CD14-positive monocyte (primary cell): Measurements from ENCODE around the gene TEAD4. TPM values are rescaled to one million over a fixed set of nuclear protein-coding genes. Genes with fewer than 3 reads are reported as not detected.

Experiments
- DNase-seq, 3 donors: peaks; one replicate each; pipeline ENCODE4 v3.0.0-alpha.2; 2011 to 2022
- H2AFZ ChIP-seq: 2 replicates; pipeline ENCODE4 v1.6.0; 2012; ENCODE audit warnings: mild to moderate bottlenecking, low read depth, low read length, inconsistent platforms; ENCODE audit not compliant: insufficient read depth, poor library complexity, severe bottlenecking
- H3K27ac ChIP-seq, 2 donors: 1 replicate in 1 of 2; 2 replicates in 1 of 2; pipeline ENCODE4 v1.5.1; 2012 to 2013; ENCODE audit warnings: low read length in 2 of 2, control low read depth in 1 of 2, inconsistent platforms in 1 of 2, low read depth in 1 of 2, mild to moderate bottlenecking in 1 of 2
- H3K27me3 ChIP-seq, 2 donors: one replicate each; pipeline versions ENCODE4 v1.6.0 to v1.6.1; 2011 to 2013; ENCODE audit warnings: low read length in 2 of 2; ENCODE audit not compliant: control insufficient read depth in 2 of 2, insufficient read depth in 2 of 2
- H3K36me3 ChIP-seq, 2 donors: replicated peaks in 1 of 2; 1 replicate in 1 of 2; 2 replicates in 1 of 2; pipeline versions ENCODE4 v1.5.1 to v1.6.1; 2012 to 2013; ENCODE audit warnings: low read length in 2 of 2, control low read depth in 1 of 2, inconsistent platforms in 1 of 2, mild to moderate bottlenecking in 1 of 2; ENCODE audit not compliant: insufficient read depth in 2 of 2, control insufficient read depth in 1 of 2
- H3K4me1 ChIP-seq, 2 donors: 1 replicate in 1 of 2; 2 replicates in 1 of 2; pipeline versions ENCODE4 v1.5.1 to v1.6.1; 2012 to 2013; ENCODE audit warnings: low read length in 2 of 2, control low read depth in 1 of 2, inconsistent platforms in 1 of 2, mild to moderate bottlenecking in 1 of 2, moderate library complexity in 1 of 2; ENCODE audit not compliant: insufficient read depth in 2 of 2, control insufficient read depth in 1 of 2
- H3K4me2 ChIP-seq: replicated peaks from 2 replicates; pipeline ENCODE3; 2012; ENCODE audit warnings: low read length, moderate library complexity, mild to moderate bottlenecking; ENCODE audit not compliant: poor library complexity, severe bottlenecking; ENCODE audit errors: extremely low read depth
- H3K4me3 ChIP-seq, 3 experiments: fragments of 200-600 bp in 1 of 3; sonication (generic) in 1 of 3; replicated peaks in 1 of 3; 1 replicate in 2 of 3; 2 replicates in 1 of 3; pipeline ENCODE4 v1.5.1; 2011 to 2013; ENCODE audit warnings: low read length in 3 of 3, mild to moderate bottlenecking in 3 of 3, control low read depth in 2 of 3, low read depth in 2 of 3, inconsistent platforms in 1 of 3, moderate library complexity in 1 of 3
- H3K79me2 ChIP-seq: 2 replicates; pipeline ENCODE4 v1.6.0; 2012; ENCODE audit warnings: mild to moderate bottlenecking, control low read depth, inconsistent platforms, low read length, moderate library complexity; ENCODE audit not compliant: insufficient read depth
- H3K9ac ChIP-seq: 2 replicates; pipeline ENCODE4 v1.6.0; 2017; ENCODE audit warnings: low read length, mild to moderate bottlenecking; ENCODE audit not compliant: insufficient read depth, poor library complexity, severe bottlenecking
- H3K9me3 ChIP-seq, 2 donors: replicated peaks in 1 of 2; 1 replicate in 1 of 2; 2 replicates in 1 of 2; pipeline versions ENCODE4 v1.5.1 to v1.6.1; 2012 to 2013; ENCODE audit warnings: low read length in 2 of 2, control low read depth in 1 of 2; ENCODE audit not compliant: control insufficient read depth in 1 of 2, insufficient read depth in 1 of 2
- H4K20me1 ChIP-seq: 2 replicates; pipeline ENCODE4 v1.6.0; 2012; ENCODE audit warnings: mild to moderate bottlenecking, low read length, control low read depth, moderate library complexity; ENCODE audit not compliant: insufficient read depth
- H3K27ac Mint-ChIP-seq, 7 donors: one replicate each; pipeline ENCODE4 v1.8.0; 2020; ENCODE audit warnings: mild to moderate bottlenecking in 7 of 7, mixed read lengths in 7 of 7, moderate library complexity in 6 of 7, inconsistent platforms in 2 of 7
- H3K27me3 Mint-ChIP-seq, 3 donors: one replicate each; pipeline ENCODE4 v1.8.0; 2021 to 2022; ENCODE audit warnings: low read depth in 3 of 3, mild to moderate bottlenecking in 3 of 3, mixed read lengths in 3 of 3, moderate library complexity in 3 of 3, inconsistent platforms in 1 of 3
- H3K36me3 Mint-ChIP-seq, 2 donors: one replicate each; pipeline ENCODE4 v1.8.0; 2020; ENCODE audit warnings: mixed read lengths in 2 of 2, inconsistent platforms in 1 of 2, mild to moderate bottlenecking in 1 of 2
- H3K4me1 Mint-ChIP-seq: one replicate; pipeline ENCODE4 v1.8.0; 2020; ENCODE audit warnings: mild to moderate bottlenecking, mixed read lengths
- H3K4me3 Mint-ChIP-seq, 2 donors: one replicate each; pipeline ENCODE4 v1.8.0; 2020; ENCODE audit warnings: mild to moderate bottlenecking in 2 of 2, mixed read lengths in 2 of 2, moderate library complexity in 1 of 2
- H3K9me3 Mint-ChIP-seq, 7 donors: one replicate each; pipeline ENCODE4 v1.8.0; 2020 to 2022; ENCODE audit warnings: mixed read lengths in 7 of 7, mild to moderate bottlenecking in 6 of 7, moderate library complexity in 6 of 7, inconsistent platforms in 2 of 7
- CTCF ChIP-seq: fragments of 200-600 bp; IDR thresholded peaks from one replicate; pipeline ENCODE4 v1.8.0; 2022; ENCODE audit warnings: antibody characterized with exemption, mild to moderate bottlenecking
- WGBS: methylation state at CpG from one replicate; pipeline ENCODE4 v1.1.5; 2013; ENCODE audit warnings: missing lambda C conversion rate; ENCODE audit not compliant: insufficient coverage; 5-methylcytosine and 5-hydroxymethylcytosine counted together
- intact Hi-C, 2 donors: fragments of 100-400 bp; cut with micrococcal nuclease; formaldehyde crosslinking; loops; one replicate each; pipeline versions ENCODE4 v1.15.0 to v1.15.1; 2023
- polyA plus RNA-seq, 3 donors: library from polyadenylated mRNA; depleted of rRNA in 1 of 3; unstranded in 2 of 3; stranded (reverse) in 1 of 3; fragments of 300-500 nt in 2 of 3; fragments of >200 nt in 1 of 3; fragmentation: Illumina TruSeq in 2 of 3; gene quantifications; 1 replicate in 2 of 3; 2 replicates in 1 of 3; pipeline ENCODE4 v1.2.3, GENCODE V29; 2012 to 2021

The TEAD4 gene
- polyA plus RNA-seq, 3 donors = not detected

- intact Hi-C loops = no loop called here
- Histone ChIP-seq H3K9me3 (peaks cover 0 to 1% of the 10 kb centered on the region in 2 donors), H3K9ac (no peak overlapping the region), H3K4me3 (no peak overlapping the region), H3K4me2 (no peak overlapping the region), H3K27me3 (peaks cover 2 to 9% of the 10 kb centered on the region in 2 donors), H4K20me1 (no peaks in the 10 kb centered on the region), H3K4me1 (no peaks in the 10 kb centered on the region), H2AFZ (no peak overlapping the region), H3K36me3 (no peaks in the 10 kb centered on the region), H3K79me2 (no peaks in the 10 kb centered on the region), H3K27ac (no peak overlapping the region)
- Mint-ChIP-seq H3K36me3 (peaks cover 0 to under 1% of the 10 kb centered on the region in 2 donors), H3K4me1 (no peaks in the 10 kb centered on the region), H3K4me3 (no peak overlapping the region), H3K9me3 (peaks cover 0 to 4% (median 0%) of the 10 kb centered on the region in 7 donors), H3K27me3 (peaks cover 11 to 47% (median 31%) of the 10 kb centered on the region in 3 donors), H3K27ac (no peak overlapping the region)
- no peak for TF ChIP-seq CTCF
- WGBS = 83% methylated on average over 5 of the region's 6 CpGs
- no peak for DNase-seq
Observed at GRCh38 chr12:3083241-3083920, 124.2 kb downstream of the TEAD4 start.

- Mint-ChIP-seq H3K27ac (no peak overlapping the region), H3K4me3 (no peak overlapping the region), H3K36me3 (no peaks in the 10 kb centered on the region), H3K4me1 (no peaks in the 10 kb centered on the region), H3K9me3 (peaks cover 0 to 4% (median 0%) of the 10 kb centered on the region in 7 donors), H3K27me3 (peaks cover 8 to 47% (median 26%) of the 10 kb centered on the region in 3 donors)
- Histone ChIP-seq H3K9ac (no peak overlapping the region), H2AFZ (no peak overlapping the region), H3K4me3 (no peak overlapping the region), H3K4me2 (no peak overlapping the region), H3K79me2 (no peaks in the 10 kb centered on the region), H3K4me1 (no peaks in the 10 kb centered on the region), H3K27me3 (peaks cover 0 to 4% of the 10 kb centered on the region in 2 donors), H4K20me1 (no peaks in the 10 kb centered on the region), H3K36me3 (no peaks in the 10 kb centered on the region), H3K27ac (no peak overlapping the region), H3K9me3 (no peaks in the 10 kb centered on the region)
- intact Hi-C loops = no loop called here
- 92% methylated on average over 5 of the region's 5 CpGs for WGBS
- no peak for TF ChIP-seq CTCF
- no peak for DNase-seq
Observed at GRCh38 chr12:3083921-3084347, 124.7 kb downstream of the TEAD4 start.
